NCI-H510A treated with DMSO at 0.1 percent for 48 hours (cell line): Measurements from ENCODE around the gene OLIG1.

Experiments
- DNase-seq: peaks from one replicate; lab custom pipeline; 2025; lab: John Stamatoyannopoulos, UW

OLIG1 gene, protein sequence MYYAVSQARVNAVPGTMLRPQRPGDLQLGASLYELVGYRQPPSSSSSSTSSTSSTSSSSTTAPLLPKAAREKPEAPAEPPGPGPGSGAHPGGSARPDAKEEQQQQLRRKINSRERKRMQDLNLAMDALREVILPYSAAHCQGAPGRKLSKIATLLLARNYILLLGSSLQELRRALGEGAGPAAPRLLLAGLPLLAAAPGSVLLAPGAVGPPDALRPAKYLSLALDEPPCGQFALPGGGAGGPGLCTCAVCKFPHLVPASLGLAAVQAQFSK

GRCh38 chr21:33069994-33070743, at the start of gene OLIG1:
OLIG1 (plus strand) TSS chr21:33070141; CDS start chr21:33070247, 106 bp downstream.
- peak; percentile 65 for DNase-seq

DNA sequence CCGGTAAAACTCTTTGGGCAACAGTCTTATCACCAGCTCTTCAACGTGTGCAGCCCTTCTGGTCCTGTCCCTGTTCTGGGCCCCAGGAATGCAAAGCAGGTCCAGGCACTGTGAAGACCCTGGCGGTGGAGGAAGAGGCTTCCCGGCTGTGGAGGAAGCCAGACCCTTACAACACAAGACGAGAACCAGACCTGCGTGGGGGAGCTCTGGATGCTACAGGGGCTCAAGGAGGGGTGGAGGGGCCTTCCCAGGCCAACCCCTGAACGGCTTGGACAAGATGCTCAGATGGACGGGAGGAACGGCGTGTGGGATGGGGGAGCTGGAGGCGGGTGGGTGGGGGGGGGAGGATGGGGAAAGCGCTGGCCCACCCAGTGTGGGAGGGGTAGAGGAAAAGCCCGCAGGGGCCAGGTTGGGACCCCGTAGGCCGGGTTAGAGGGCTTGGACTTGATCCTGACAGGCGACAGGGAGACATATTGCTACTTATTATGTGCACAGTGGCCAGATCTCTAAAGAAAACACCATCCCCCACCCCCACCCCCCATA, 49.3 kb upstream of the OLIG1 start:
- no peak for DNase-seq

GRCh38 chr21:33021150-33021549, 48.8 kb upstream of the OLIG1 start:
- no peak for DNase-seq

DNA sequence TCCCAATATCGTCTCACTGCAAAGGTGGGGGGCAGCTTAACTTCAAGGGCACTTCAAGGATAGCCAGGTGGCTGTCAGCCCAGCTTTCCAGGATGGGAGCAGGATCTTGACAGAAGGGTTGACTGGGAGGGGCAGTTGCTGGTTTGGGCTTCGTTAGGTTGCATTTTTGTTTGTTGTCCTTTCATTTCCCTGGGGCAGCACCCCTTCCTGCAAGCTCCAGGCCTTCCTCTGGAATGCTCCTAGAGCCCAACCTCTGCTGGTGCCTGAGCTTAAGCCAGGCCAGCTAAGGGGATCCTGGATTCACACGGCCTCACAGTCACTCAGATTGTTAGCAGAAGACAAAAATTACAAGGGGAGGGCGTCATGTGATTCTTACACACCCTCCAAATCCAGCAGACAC, 48.3 kb upstream of the OLIG1 start:
- no peak for DNase-seq

GRCh38 chr21:33022489-33022827, 47.5 kb upstream of the OLIG1 start:
- no peak for DNase-seq

- DNase-seq, result no peak
Measured at GRCh38 chr21:33022828-33023573, 46.9 kb upstream of the OLIG1 start.

- DNase-seq, result no peak
Measured at GRCh38 chr21:33023574-33024200, 46.3 kb upstream of the OLIG1 start.

DNA sequence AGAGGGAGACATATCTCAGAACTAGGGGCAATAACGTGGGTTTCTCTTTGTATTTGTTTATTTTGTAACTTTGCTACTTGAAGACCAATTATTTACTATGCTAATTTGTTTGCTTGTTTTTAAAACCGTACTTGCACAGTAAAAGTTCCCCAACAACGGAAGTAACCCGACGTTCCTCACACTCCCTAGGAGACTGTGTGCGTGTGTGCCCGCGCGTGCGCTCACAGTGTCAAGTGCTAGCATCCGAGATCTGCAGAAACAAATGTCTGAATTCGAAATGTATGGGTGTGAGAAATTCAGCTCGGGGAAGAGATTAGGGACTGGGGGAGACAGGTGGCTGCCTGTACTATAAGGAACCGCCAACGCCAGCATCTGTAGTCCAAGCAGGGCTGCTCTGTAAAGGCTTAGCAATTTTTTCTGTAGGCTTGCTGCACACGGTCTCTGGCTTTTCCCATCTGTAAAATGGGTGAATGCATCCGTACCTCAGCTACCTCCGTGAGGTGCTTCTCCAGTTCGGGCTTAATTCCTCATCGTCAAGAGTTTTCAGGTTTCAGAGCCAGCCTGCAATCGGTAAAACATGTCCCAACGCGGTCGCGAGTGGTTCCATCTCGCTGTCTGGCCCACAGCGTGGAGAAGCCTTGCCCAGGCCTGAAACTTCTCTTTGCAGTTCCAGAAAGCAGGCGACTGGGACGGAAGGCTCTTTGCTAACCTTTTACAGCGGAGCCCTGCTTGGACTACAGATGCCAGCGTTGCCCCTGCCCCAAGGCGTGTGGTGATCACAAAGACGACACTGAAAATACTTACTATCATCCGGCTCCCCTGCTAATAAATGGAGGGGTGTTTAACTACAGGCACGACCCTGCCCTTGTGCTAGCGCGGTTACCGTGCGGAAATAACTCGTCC, 45.5 kb upstream of the OLIG1 start:
- DNase-seq, result peak; percentile 32

DNA sequence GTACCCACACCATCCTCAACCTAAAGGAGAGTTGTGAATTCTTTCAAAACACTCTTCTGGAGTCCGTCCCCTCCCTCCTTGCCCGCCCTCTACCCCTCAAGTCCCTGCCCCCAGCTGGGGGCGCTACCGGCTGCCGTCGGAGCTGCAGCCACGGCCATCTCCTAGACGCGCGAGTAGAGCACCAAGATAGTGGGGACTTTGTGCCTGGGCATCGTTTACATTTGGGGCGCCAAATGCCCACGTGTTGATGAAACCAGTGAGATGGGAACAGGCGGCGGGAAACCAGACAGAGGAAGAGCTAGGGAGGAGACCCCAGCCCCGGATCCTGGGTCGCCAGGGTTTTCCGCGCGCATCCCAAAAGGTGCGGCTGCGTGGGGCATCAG, 44.8 kb upstream of the OLIG1 start:
- DNase-seq, result no peak

DNA sequence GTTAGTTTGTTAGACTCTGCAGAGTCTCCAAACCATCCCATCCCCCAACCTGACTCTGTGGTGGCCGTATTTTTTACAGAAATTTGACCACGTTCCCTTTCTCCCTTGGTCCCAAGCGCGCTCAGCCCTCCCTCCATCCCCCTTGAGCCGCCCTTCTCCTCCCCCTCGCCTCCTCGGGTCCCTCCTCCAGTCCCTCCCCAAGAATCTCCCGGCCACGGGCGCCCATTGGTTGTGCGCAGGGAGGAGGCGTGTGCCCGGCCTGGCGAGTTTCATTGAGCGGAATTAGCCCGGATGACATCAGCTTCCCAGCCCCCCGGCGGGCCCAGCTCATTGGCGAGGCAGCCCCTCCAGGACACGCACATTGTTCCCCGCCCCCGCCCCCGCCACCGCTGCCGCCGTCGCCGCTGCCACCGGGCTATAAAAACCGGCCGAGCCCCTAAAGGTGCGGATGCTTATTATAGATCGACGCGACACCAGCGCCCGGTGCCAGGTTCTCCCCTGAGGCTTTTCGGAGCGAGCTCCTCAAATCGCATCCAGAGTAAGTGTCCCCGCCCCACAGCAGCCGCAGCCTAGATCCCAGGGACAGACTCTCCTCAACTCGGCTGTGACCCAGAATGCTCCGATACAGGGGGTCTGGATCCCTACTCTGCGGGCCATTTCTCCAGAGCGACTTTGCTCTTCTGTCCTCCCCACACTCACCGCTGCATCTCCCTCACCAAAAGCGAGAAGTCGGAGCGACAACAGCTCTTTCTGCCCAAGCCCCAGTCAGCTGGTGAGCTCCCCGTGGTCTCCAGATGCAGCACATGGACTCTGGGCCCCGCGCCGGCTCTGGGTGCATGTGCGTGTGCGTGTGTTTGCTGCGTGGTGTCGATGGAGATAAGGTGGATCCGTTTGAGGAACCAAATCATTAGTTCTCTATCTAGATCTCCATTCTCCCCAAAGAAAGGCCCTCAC, 44.2 kb upstream of the OLIG1 start, which contains the start of gene OLIG2:
Gene OLIG2 (plus strand): TSS at position 447 of the 954 bp plus-strand sequence. CDS start 928 bp downstream, outside the sequence.
- DNase-seq, result peak; percentile 77

DNA sequence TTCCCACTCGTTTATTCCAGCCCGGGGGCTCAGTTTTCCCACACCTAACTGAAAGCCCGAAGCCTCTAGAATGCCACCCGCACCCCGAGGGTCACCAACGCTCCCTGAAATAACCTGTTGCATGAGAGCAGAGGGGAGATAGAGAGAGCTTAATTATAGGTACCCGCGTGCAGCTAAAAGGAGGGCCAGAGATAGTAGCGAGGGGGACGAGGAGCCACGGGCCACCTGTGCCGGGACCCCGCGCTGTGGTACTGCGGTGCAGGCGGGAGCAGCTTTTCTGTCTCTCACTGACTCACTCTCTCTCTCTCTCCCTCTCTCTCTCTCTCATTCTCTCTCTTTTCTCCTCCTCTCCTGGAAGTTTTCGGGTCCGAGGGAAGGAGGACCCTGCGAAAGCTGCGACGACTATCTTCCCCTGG, 43.5 kb upstream of the OLIG1 start:
- DNase-seq, result no peak

GRCh38 chr21:33026878-33027400, 43.0 kb upstream of the OLIG1 start:
- DNase-seq, result no peak

GRCh38 chr21:33027401-33028286, 42.3 kb upstream of the OLIG1 start:
- DNase-seq, result no peak

DNA sequence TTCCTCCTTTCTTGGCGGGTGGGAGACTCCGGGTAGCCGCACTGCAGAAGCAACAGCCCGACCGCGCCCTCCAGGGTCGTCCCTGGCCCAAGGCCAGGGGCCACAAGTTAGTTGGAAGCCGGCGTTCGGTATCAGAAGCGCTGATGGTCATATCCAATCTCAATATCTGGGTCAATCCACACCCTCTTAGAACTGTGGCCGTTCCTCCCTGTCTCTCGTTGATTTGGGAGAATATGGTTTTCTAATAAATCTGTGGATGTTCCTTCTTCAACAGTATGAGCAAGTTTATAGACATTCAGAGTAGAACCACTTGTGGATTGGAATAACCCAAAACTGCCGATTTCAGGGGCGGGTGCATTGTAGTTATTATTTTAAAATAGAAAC, 41.7 kb upstream of the OLIG1 start:
- no peak for DNase-seq

- no peak for DNase-seq
Measured at GRCh38 chr21:33028773-33029384, 41.1 kb upstream of the OLIG1 start.

GRCh38 chr21:33029385-33029921, 40.5 kb upstream of the OLIG1 start:
- no peak for DNase-seq

DNA sequence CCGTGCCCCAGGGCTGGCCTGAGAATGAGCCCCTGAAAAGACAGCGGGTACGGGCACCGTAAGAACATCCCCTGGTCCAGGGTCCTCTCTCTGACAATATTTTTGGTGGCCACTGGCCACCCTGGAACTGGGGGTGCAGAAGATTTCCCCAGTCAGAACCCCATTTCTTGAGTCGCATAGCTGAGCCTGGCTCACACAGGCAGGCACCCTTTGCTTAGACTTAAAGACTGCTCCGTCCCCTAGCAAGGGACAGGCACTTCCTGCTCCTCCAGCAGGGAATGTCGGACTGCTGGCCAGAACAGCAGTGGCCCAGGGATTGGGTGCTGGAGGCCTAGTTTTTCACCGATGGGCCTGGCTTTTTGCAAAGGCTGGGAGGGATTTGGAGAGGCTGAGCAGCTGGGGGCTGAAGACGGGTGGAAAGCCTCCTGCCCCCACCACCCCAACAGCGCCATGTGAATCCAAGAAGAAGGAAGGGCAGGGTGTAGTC, 39.9 kb upstream of the OLIG1 start:
- DNase-seq, result no peak

- DNase-seq, result no peak
Measured at GRCh38 chr21:33030633-33031032, 39.3 kb upstream of the OLIG1 start.
